ENCODE measurements around the gene FAM20B. TPM values are rescaled to one million over a fixed set of nuclear protein-coding genes. Genes with fewer than 3 reads are reported as not detected.

Gene FAM20B
- total and polyA plus RNA-seq, 2 experiments from 2014 or later: 5.3 to 22.5 TPM

DNA sequence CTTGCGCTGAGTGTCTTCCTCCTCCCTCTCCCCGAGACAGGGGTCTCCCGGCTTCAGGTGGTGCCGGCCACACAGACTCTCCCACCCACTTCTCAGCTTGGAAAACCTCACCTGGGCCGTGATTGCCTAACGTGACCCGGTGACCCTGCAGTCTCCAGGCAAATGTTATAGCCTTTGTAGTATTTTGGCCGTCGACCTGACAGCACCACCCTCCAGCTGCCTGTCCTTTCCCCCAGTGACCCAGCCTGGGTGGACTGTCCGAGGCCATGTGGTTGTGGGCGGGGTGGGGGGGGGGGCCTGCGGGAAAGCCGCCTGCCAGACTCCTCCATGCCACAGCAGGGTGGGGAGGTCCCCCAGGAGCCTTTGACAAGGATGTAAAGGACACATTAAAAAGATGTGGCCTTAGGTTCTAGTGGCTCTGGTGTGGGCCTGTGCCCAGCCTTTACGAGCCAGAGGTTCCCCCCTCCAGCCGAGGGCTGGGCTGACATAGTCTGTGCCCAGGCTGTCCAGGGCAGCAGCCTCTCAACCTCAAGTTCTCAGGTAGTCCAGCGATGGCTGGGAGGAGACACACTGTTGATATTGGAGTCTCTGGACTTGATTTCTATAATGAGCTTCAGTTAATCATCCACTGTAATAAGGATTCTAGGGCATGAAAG, 64.3 kb downstream of the FAM20B start:
- no peak for DNase-seq (ENCODE audit: low spot score)
- Mint-ChIP-seq H3K9me3 (no peaks in the 10 kb centered on the region; the same call in 2 of the 3 replicates), H3K36me3 (ENCODE audit: low read depth) (peaks cover 67% of the 10 kb centered on the region), H3K4me3 (no peak overlapping the region), H3K4me1 (peaks cover 30% of the 10 kb centered on the region), H3K27me3 (ENCODE audit: insufficient read depth, low read depth, poor library complexity) (peaks cover 8% of the 10 kb centered on the region), H3K27ac (no peak overlapping the region; the same call in 1 of the 2 replicates)
- Histone ChIP-seq H3K4me3 (no peak overlapping the region), H2AFZ (no peak overlapping the region), H3K4me2 (no peak overlapping the region), H3K36me3 (ENCODE audit: insufficient read depth) (peaks cover 8% of the 10 kb centered on the region; the same call in 1 of the 2 replicates), H3F3A (replicated peaks; ENCODE audit: low read depth) (0 out of 2 replicates have a peak, but pooled peaks cover 2% of the 10 kb centered on the region), H3K27ac (ENCODE audit: low read depth) (no peak overlapping the region), H4K20me1 (replicated peaks; ENCODE audit: insufficient read depth) (no peaks in the 10 kb centered on the region; the same call in 1 of the 2 replicates), H3K27me3 (ENCODE audit: insufficient read depth) (no peaks in the 10 kb centered on the region), H3K9me2 (ENCODE audit: insufficient read depth) (no peaks in the 10 kb centered on the region), H3K4me1 (ENCODE audit: insufficient read depth) (peaks cover 17% of the 10 kb centered on the region), H3K79me2 (replicated peaks; ENCODE audit: insufficient read depth) (peaks cover 12% of the 10 kb centered on the region; the same call in 1 of the 2 replicates)
- no peak for ATAC-seq
- TF ChIP-seq EZH2 (IDR thresholded peaks at IDR 0.05; ENCODE audit: low read depth, unreplicated experiment): no peak
- no peak for TF ChIP-seq ZNF462 (CRISPR knock-in tag; IDR thresholded peaks at IDR 0.05)
- TF ChIP-seq ZNF331 (CRISPR knock-in tag; IDR thresholded peaks at IDR 0.05; ENCODE audit: low read depth): no peak
- no peak for TF ChIP-seq STAT1 (IDR thresholded peaks at IDR 0.05; ENCODE audit: unreplicated experiment)
- no peak for TF ChIP-seq CTCF (conservative IDR thresholded peaks at IDR 0.05; ENCODE audit: low read depth in 2 of 2)

All from GM23338 (cell line).